ENCODE results near the gene KCNH1.

DNA sequence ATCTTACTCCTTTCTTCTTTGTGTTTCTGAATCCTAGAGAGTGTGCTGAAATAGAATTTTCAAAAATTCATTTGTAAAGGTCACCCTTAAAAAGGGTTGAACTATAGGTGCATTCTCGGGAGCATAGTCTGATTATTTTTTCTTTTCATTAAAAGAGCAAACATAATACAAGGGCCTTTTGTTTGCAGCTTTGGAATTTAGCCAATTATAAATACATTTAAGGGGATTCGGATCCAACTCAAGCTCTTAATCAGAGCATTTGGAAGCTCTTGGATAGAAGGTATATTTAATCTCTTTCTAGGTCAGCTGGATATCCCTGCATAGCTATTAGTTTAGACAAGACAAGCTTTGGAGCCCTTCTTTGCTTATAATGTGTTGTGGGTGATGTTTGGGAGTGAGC, 483.5 kb downstream of the KCNH1 start:
- TF ChIP-seq PAX8 (IDR thresholded peaks at IDR 0.05): no peak
- TF ChIP-seq, protein P1, sequence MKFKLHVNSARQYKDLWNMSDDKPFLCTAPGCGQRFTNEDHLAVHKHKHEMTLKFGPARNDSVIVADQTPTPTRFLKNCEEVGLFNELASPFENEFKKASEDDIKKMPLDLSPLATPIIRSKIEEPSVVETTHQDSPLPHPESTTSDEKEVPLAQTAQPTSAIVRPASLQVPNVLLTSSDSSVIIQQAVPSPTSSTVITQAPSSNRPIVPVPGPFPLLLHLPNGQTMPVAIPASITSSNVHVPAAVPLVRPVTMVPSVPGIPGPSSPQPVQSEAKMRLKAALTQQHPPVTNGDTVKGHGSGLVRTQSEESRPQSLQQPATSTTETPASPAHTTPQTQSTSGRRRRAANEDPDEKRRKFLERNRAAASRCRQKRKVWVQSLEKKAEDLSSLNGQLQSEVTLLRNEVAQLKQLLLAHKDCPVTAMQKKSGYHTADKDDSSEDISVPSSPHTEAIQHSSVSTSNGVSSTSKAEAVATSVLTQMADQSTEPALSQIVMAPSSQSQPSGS (IDR thresholded peaks at IDR 0.05; ENCODE audit: low read length): no peak
- TF ChIP-seq SUPT20H (IDR thresholded peaks at IDR 0.05; ENCODE audit: borderline replicate concordance, control insufficient read depth, low read depth, low read length): no peak
- TF ChIP-seq POLR2AphosphoS5 (IDR thresholded peaks at IDR 0.05; ENCODE audit: low read length): no peak

Data from GM12878 (cell line).